Measurements from ENCODE around the gene COMP.

DNA sequence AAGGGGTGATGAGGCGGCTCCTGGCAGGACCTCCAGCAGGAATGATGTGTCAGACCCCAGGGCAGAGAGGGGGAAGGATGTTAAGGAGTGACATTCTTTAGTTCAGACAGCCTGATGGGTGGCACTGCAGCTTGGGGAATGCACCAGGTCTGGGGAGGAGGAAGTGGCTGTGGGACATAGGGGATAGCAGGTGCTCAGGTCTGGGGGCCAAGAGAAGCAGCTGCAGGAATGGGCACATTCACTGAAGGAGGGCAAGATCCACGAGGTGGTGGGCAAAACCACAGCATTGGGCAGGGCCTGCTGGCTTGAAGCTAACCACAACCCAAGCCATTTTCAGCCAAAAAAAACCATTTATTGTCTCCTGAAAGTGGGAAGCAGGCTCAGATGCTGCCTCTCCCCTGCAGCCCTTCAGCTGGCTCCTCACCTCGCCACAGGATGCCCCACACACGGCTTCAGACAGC, 26.5 kb downstream of the COMP start:
- TF ChIP-seq, protein P1, sequence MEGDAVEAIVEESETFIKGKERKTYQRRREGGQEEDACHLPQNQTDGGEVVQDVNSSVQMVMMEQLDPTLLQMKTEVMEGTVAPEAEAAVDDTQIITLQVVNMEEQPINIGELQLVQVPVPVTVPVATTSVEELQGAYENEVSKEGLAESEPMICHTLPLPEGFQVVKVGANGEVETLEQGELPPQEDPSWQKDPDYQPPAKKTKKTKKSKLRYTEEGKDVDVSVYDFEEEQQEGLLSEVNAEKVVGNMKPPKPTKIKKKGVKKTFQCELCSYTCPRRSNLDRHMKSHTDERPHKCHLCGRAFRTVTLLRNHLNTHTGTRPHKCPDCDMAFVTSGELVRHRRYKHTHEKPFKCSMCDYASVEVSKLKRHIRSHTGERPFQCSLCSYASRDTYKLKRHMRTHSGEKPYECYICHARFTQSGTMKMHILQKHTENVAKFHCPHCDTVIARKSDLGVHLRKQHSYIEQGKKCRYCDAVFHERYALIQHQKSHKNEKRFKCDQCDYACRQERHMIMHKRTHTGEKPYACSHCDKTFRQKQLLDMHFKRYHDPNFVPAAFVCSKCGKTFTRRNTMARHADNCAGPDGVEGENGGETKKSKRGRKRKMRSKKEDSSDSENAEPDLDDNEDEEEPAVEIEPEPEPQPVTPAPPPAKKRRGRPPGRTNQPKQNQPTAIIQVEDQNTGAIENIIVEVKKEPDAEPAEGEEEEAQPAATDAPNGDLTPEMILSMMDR (conservative IDR thresholded peaks at IDR 0.05; ENCODE audit: low read depth, low read length) = no peak
- no peak for TF ChIP-seq EZH2phosphoT487 (IDR thresholded peaks at IDR 0.05; ENCODE audit: borderline replicate concordance, low read length)
- no peak for TF ChIP-seq EZH2 (IDR thresholded peaks at IDR 0.05; ENCODE audit: low read length, unreplicated experiment)
